GM21515 (cell line): ENCODE data around the gene DPF3.

Experiments used
- ATAC-seq: cut with Tn5 transposase; IDR thresholded peaks from one replicate; pipeline ENCODE4 v1.9.1; 2021; ENCODE audit not compliant: unreplicated experiment

Gene DPF3

GRCh38 chr14:72621387-72622065, 272.4 kb downstream of the DPF3 start:
- ATAC-seq: no peak

GRCh38 chr14:72619881-72620280, 274.0 kb downstream of the DPF3 start:
- ATAC-seq: no peak

DNA sequence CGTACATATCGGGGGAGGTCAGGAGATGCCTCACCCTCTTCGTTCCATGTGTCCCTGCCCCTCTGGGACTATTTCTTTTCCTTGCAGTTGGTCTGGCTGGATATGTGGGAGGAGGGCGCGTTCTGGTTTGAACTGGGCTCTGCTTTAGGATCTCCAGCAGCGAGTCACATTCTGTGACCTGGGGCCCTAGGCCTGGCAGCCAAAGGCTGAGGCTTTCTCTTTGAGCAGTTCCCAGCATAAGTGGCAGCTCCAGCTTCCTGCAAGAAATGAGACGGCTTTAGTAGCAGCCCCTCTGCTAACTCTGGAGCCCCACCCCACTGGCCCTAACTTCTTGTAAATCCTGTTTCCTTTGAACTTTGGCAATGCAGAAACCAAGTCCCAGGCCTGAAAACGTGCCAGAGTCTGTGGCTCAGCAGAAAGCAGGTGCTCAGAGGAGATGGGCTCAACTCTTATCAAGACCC, 274.8 kb downstream of the DPF3 start:
- ATAC-seq: no peak

- ATAC-seq: no peak
Measured at GRCh38 chr14:72618424-72618823, 275.5 kb downstream of the DPF3 start.

DNA sequence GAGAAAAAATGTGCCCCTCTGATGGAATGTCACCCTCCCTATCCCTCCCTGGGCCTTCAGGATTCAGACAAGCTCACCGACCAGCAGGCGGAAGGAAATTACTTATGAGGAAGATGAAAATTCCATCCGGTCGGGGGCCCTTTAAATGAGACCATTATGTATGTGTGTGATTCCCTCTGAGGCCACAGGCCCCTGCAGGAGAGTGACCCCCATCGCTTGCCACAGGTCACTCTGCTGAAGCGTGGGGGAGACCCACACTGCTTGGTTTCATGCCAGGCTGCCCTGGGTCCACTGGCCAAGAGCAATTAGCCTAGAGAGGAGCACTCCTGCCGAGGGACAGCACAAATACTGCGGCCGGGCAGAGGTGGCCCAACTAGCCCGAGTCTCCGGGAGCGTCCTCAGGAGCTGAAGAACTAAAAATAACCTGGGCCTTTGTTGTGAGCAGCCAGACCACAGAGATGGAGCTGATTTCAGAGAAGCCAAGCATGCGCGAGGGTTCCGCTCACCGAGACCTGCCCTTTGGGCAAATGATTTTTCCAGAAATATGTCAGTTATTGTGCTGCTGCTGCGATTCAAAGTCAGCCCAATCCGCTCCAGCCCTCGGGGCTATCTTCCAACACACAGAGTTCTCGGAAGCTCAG, 276.4 kb downstream of the DPF3 start:
- no peak for ATAC-seq

DNA sequence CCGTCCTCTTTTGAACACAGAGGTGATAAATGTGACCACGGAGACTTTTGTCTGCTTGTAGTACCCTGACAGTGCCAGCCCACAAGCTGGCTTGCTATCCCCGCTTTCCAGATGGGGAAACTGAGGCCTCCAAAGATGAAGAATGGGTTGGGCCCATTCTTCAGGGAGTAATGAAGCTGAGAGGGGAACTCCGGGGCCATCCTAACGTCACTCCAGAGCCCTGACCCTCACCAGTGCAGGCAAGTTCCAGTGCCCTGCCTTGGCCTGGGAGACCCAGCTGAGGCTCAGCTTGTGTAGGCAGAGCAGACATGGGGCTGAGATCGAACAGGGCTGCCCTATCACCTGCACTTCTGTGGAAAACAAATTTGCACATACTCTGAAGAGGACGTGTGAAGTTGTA, 277.1 kb downstream of the DPF3 start:
- no peak for ATAC-seq

- ATAC-seq: no peak
Measured at GRCh38 chr14:72616294-72616693, 277.6 kb downstream of the DPF3 start.

- ATAC-seq: no peak
Measured at GRCh38 chr14:72615451-72616121, 278.3 kb downstream of the DPF3 start.

- no peak for ATAC-seq
Measured at GRCh38 chr14:72614891-72615415, 278.9 kb downstream of the DPF3 start.

DNA sequence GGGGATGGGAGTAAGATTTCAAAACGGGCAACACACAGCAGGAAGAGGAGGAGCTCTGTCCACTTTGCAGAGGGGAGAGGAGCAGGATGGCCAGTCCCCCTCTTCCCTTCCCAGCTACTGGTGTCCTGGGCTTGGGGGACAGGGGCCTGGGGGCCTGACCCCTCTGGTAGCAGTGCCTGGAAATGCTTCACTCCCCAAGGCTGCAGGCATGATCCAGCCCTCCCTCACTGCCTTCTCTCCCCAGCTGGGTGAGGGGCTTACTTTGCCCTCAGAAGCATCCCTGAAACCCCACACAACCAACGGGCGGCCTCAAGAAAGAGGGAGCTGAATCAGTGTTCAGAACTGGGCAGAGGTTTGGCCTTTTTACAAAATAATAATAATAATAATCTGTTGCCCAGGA, 279.5 kb downstream of the DPF3 start:
- no peak for ATAC-seq

GRCh38 chr14:72613975-72614319, 280.0 kb downstream of the DPF3 start:
- no peak for ATAC-seq

DNA sequence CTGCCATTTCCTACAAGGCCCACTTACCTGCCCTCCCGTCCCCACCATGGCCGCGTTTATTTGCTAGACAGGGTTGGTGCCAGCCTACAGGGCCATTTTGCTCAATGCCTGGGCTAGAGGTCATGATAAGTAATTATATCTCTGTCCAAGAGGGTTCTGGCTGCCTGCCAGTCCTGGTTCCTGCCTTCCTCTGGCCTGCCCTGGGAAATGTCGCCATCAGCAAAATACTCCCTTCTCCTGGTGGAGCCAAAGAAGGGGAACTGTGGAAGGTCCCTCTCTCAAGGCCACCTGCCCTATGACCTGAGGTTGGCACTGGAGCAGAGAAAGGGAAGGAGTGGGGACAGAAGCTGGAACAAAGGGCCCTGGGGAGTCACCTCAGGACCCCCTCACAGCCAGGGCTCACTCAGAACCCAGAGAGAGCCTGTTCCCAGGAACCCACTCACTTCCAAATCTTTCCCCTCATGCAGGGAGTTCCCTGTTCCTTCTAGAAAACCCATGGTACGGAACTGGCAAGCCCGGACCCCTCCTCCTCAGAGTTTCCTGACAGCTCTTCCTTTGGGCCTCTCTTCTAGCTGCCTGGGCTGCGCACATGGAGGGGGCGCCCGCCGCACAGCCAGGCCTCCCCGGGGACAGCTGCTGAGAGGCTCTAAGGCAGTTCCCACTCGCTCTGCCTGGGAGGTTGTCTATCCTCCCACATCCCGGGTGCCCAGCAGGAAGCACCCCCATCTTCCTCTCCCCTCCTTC, 280.5 kb downstream of the DPF3 start:
- no peak for ATAC-seq

DNA sequence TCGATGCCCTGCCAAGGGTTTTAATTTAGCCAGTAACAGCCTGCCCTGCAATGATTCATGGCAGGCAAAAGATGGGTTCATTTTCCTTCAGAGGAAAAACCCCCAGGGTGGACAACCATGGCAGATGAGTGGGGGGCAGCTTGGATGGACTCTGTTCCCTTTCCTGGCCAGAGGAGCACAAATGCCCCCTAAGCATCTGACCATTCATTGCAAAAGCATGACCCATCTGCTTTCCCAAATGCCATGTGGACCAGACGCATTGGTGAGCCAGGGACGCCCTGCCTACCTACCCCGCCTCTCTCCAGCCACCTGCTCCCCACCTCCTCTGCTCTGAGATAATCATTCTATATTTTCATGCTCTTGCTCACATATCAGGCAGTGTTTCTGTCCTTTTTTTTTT, 281.9 kb downstream of the DPF3 start:
- ATAC-seq: no peak

- no peak for ATAC-seq
Measured at GRCh38 chr14:72611506-72611905, 282.4 kb downstream of the DPF3 start.

DNA sequence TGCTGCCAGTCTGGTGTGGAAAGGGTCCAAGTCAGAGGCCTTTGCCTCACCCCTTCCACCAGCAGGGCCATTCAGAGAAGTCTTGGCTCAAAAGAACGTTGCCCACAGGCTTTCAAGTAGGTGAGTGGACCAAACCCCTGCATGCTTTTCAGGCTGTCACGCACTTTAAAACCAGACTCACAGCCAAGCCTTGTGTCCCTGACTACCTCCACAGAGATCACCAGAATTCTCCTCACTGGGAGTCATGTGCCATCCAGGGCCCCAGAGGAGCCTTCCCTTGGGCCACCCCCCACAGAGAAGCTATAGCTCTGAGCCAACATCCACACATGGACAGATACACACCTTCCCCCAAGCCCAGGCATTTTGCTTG, 283.1 kb downstream of the DPF3 start:
- no peak for ATAC-seq

- ATAC-seq: no peak
Measured at GRCh38 chr14:72610096-72610830, 283.6 kb downstream of the DPF3 start.

DNA sequence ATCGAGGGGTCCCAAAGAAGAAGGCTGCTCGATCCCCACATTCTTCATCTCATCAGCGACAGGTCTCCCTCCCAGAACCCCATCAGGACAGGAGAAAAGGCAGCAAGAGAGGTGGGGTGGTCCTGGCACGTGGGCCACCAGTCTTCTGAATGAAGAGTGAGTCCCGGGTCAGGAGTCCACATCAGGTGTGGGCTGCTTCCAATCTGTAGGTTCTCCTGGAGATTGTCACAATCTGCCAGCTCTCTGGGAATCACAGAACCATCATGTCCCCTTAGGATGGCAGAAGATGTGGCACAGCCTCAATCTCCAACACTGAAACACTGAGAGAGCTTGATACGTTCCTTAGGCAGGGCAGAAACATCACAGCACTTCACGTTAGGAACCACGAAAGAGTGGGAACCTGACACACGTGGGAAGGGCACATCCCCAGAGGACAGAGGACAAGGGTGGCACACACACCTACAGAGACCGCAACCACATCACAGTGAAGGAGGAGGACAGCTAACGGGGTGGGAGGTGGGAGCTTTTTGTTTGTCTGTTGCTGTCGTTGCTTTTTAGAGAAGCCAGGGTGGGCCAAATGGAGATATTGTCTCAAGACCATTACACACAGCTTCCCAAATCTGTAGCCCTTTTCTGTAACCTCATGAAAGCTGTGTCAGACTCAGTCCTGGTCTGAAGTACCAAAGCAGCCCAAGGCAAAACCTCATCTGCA, 284.5 kb downstream of the DPF3 start:
- ATAC-seq: no peak

DNA sequence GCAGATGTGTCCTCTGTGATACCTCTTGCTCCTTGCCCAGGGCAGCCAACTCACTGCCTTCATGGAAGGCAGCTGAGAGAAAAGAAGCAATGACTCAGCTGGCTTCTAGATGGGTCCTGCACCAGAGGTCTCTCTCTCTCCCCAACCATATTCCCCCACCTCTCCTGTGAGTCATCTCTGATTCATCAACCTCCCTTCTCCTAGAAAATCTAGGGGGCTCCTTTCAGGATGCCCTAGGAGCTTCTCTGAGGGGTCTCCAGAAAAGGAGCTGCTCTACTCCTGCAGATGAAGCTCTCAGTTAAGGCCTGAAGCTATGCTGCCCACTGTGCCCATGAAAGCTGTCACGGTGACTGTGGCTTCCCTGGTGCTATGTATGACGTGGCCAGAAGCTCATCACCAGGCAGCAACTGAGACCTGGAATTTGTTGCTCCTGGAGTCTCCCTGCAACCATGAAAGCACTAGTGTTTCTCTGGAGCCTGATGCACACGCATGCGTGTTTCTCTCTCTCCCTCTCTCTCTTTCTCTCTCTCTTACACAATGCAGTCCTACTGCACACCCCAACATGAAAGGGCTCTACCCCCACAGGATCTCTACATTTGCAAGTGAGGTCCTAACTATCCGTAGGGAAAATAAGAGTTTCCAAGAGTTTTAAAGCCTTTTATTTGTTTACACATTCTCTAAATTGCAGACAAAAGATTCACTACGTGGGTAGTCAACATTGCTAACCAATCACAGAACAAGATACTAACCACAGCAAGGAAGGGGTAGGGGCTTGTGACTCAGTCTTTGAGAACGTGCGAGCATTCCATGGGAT, 285.3 kb downstream of the DPF3 start:
- ATAC-seq: no peak

DNA sequence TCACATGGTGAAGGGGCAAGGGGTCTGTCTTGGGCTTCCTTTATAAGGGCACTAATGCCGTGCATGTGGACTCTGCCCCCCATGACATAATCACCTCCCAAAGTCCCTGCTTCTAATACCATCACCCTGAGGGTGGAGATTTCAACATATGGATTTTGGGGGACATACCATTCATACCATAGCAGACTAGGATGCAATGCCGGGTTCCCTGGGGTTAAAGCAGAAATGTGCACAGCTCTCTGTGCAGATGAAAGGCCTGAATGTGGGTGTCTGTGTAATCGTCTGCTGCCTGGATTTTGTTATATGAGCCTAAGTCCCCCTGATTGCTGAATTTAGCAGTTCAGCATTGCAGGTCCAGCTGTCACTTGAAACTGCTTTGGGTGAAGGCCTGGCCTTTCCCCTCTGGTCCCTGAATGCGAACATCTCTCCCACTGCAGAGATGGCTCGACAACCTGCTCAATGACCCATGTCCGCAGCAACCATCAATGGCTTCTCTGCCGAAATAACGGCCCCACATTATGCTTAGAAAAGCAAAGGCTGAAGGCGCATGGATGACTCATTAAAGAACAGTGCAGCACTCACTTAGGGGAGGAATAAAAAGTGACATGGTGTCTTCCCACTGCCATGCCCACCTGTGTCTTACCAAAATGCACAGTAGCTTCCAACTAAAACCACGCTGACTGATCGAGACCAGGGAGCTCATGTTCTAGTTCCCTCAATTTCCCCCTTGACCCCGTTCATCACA, 286.3 kb downstream of the DPF3 start:
- no peak for ATAC-seq
